Activated naive CD4-positive, alpha-beta T cell treated with anti-CD3 and anti-CD28 coated beads for 36 hours (primary cell): Measurements from ENCODE around the gene BCAP31. TPM values are rescaled to one million over a fixed set of nuclear protein-coding genes. Genes with fewer than 3 reads are reported as not detected.
"Not testable (repeated sequence)": the region's sequence is repeated elsewhere in the genome, so short reads cannot be mapped to it uniquely, and the experiment has no call there.

ENCODE experiments used
- CTCF ChIA-PET: fragments of 350-600 bp; sonication (Branson Sonifier 250); formaldehyde crosslinking; loops from one replicate; lab custom pipeline; 2021; ENCODE audit warnings: antibody characterized with exemption; lab: Charles Lee
- DNase-seq: peaks from one replicate; pipeline ENCODE4 v3.0.0-alpha.2; 2020
- H3K27ac Mint-ChIP-seq: one replicate; pipeline ENCODE4 v1.8.0; 2021; ENCODE audit warnings: mild to moderate bottlenecking, mixed read lengths
- H3K27me3 Mint-ChIP-seq: one replicate; pipeline ENCODE4 v1.8.0; 2021; ENCODE audit warnings: low read depth, mixed read lengths
- H3K36me3 Mint-ChIP-seq: one replicate; pipeline ENCODE4 v1.8.0; 2021; ENCODE audit warnings: low read depth, mixed read lengths
- H3K4me1 Mint-ChIP-seq: one replicate; pipeline ENCODE4 v1.8.0; 2021; ENCODE audit warnings: low read depth, mixed read lengths
- H3K4me3 Mint-ChIP-seq: one replicate; pipeline ENCODE4 v1.8.0; 2021; ENCODE audit warnings: mild to moderate bottlenecking, moderate library complexity, mixed read lengths
- H3K9me3 Mint-ChIP-seq: one replicate; pipeline ENCODE4 v1.8.0; 2021; ENCODE audit warnings: mixed read lengths
- intact Hi-C: fragments of 100-400 bp; cut with micrococcal nuclease; formaldehyde crosslinking; loops from one replicate; pipeline ENCODE4 v1.15.1; 2023
- total RNA-seq, 2 experiments: library from RNA; stranded (reverse); gene quantifications; one replicate each; pipeline ENCODE4 v1.2.3, GENCODE V29; 2021

BCAP31 gene
- total RNA-seq, 2 experiments from 2014 or later, result 69.5 to 71.2 TPM

- Mint-ChIP-seq H3K4me1 (no peaks in the 10 kb centered on the region), H3K9me3 (no peaks in the 10 kb centered on the region), H3K27me3 (peaks cover 4% of the 10 kb centered on the region), H3K27ac (no peak overlapping the region), H3K4me3 (no peak overlapping the region), H3K36me3 (no peaks in the 10 kb centered on the region)
- DNase-seq, result no peak
- intact Hi-C loops, result loop anchor here (2.0 kb wide), 1 partner anchor 69 kb away; no protein-coding TSS in a partner anchor
- CTCF ChIA-PET, result interaction anchor here (0.9 to 2.5 kb wide), 6 partner anchors 10 to 261 kb away, joined by 3 to 6 read pairs (median 3); no protein-coding TSS in a partner anchor
Measured at GRCh38 chrX:153685751-153686696, 38.2 kb downstream of the BCAP31 start.

GRCh38 chrX:153685156-153685536 lies 39.0 kb downstream of the BCAP31 start:
- Mint-ChIP-seq H3K9me3 (no peaks in the 10 kb centered on the region), H3K4me1 (no peaks in the 10 kb centered on the region), H3K27ac (no peak overlapping the region), H3K36me3 (no peaks in the 10 kb centered on the region), H3K4me3 (no peak overlapping the region), H3K27me3 (peaks cover 2% of the 10 kb centered on the region)
- CTCF ChIA-PET, result interaction anchor here (1.1 to 2.5 kb wide), 2 partner anchors 17 to 23 kb away, joined by 3 to 6 read pairs; no protein-coding TSS in a partner anchor
- intact Hi-C loops, result no loop called here
- no peak for DNase-seq

DNA sequence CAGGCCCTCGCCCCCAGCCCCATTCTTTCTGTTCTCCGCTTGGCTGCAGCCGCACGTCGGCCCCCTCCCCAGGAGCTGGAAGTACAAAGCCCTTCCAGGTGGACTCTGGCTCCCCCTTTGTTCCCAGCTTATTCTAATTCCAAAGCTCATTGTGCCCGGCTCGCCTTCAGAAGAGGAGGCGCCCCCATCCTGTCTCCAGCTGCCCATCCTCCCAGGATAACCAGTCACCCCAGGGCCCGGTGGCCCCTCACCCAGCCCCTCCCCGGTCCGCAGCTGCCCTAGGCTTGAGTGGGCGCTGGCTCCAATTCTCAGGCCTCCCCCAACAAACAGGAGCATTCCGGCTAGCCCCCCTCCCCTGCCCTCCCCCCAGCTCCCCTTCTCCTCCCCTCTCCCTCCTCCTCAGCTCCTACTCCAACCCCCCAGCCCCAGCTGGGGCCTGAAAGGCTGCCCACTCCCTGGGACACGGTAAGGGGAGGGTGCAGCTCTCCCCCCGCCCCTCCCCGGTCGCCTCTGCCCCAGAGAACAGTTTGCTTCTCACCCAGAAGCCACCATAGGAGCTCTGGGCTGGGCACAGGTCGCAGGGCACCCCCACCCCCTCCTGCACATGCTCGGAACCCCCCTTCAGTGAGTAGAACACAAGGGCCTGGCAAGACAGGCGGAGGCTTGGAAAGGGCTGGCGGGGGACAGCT lies 39.6 kb downstream of the BCAP31 start:
- Mint-ChIP-seq H3K27me3 (peaks cover 2% of the 10 kb centered on the region), H3K27ac (no peak overlapping the region), H3K9me3 (no peaks in the 10 kb centered on the region), H3K4me3 (no peak overlapping the region), H3K36me3 (no peaks in the 10 kb centered on the region), H3K4me1 (no peaks in the 10 kb centered on the region)
- CTCF ChIA-PET, result interaction anchor here (1.1 to 2.5 kb wide), 2 partner anchors 17 to 23 kb away, joined by 3 to 6 read pairs; no protein-coding TSS in a partner anchor
- no peak for DNase-seq
- intact Hi-C loops, result no loop called here

DNA sequence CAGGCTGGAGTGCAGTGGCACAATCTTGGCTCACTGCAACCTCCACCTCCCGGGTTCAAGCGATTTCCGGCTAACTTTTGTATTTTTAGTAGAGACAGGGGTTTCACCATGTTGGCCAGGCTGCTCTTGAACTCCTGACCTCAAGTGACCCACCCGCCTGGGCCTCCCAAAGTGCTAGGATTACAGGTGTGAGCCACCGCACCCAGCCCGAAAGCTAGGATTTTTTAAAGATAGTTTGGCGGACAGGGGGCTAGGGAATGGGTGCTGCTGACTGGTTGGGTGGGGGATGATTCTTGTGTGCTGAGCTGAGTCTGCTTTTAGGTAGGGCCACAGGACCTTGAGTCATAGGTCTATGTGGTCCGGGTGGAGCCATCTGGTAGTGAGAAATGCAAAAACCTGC lies 40.7 kb downstream of the BCAP31 start:
- CTCF ChIA-PET, result interaction anchor here (0.7 to 2.5 kb wide), 2 partner anchors 16 to 741 kb away, joined by 3 to 6 read pairs; no protein-coding TSS in a partner anchor
- H3K27ac Mint-ChIP-seq, H3K4me1 Mint-ChIP-seq, H3K27me3 Mint-ChIP-seq, intact Hi-C loops, DNase-seq, H3K4me3 Mint-ChIP-seq, H3K9me3 Mint-ChIP-seq, H3K36me3 Mint-ChIP-seq: not testable (repeated sequence)

GRCh38 chrX:153681175-153681574 lies 43.0 kb downstream of the BCAP31 start:
- CTCF ChIA-PET, result no interaction called here
- intact Hi-C loops, result no loop called here
- Mint-ChIP-seq H3K36me3 (no peaks in the 10 kb centered on the region), H3K9me3 (no peaks in the 10 kb centered on the region), H3K4me3 (no peak overlapping the region), H3K4me1 (no peaks in the 10 kb centered on the region), H3K27ac (no peak overlapping the region), H3K27me3 (no peaks in the 10 kb centered on the region)
- DNase-seq, result no peak

GRCh38 chrX:153674219-153674851 lies 49.9 kb downstream of the BCAP31 start:
- no peaks in the 10 kb centered on the region for H3K9me3 Mint-ChIP-seq
- no peaks in the 10 kb centered on the region for H3K36me3 Mint-ChIP-seq
- H3K27ac Mint-ChIP-seq, result no peak overlapping the region
- intact Hi-C loops, result no loop called here
- H3K27me3 Mint-ChIP-seq, result peaks cover 12% of the 10 kb centered on the region
- peaks cover 4% of the 10 kb centered on the region for H3K4me1 Mint-ChIP-seq
- CTCF ChIA-PET, result no interaction called here
- no peak for DNase-seq
- peak overlapping the region; percentile 2 for H3K4me3 Mint-ChIP-seq

GRCh38 chrX:153673428-153674218 lies 50.6 kb downstream of the BCAP31 start, which contains the start of gene PNCK:
PNCK (minus strand) TSS chrX:153673813; CDS start chrX:153673076, 737 bp downstream.
- Mint-ChIP-seq H3K27me3 (peaks cover 12% of the 10 kb centered on the region), H3K36me3 (no peaks in the 10 kb centered on the region), H3K27ac (no peak within 1 kb of the TSS), H3K9me3 (no peaks in the 10 kb centered on the region), H3K4me1 (peaks cover 4% of the 10 kb centered on the region), H3K4me3 (peak within 1 kb of the TSS; percentile 2)
- CTCF ChIA-PET, result no interaction called here
- intact Hi-C loops, result no loop called here
- DNase-seq, result no peak

- intact Hi-C loops, result no loop called here
- H3K27ac Mint-ChIP-seq, result no peak overlapping the region
- no peaks in the 10 kb centered on the region for H3K36me3 Mint-ChIP-seq
- H3K4me1 Mint-ChIP-seq, result peaks cover 6% of the 10 kb centered on the region
- no peak overlapping the region for H3K4me3 Mint-ChIP-seq
- CTCF ChIA-PET, result no interaction called here
- H3K9me3 Mint-ChIP-seq, result no peaks in the 10 kb centered on the region
- H3K27me3 Mint-ChIP-seq, result peaks cover 12% of the 10 kb centered on the region
- DNase-seq, result no peak
Measured at GRCh38 chrX:153672531-153673427, 51.4 kb downstream of the BCAP31 start.

- Mint-ChIP-seq H3K27ac (no peak overlapping the region), H3K36me3 (no peaks in the 10 kb centered on the region), H3K9me3 (no peaks in the 10 kb centered on the region), H3K27me3 (peaks cover 14% of the 10 kb centered on the region), H3K4me1 (peaks cover 10% of the 10 kb centered on the region), H3K4me3 (no peak overlapping the region)
- intact Hi-C loops, result no loop called here
- CTCF ChIA-PET, result no interaction called here
- no peak for DNase-seq
Measured at GRCh38 chrX:153671589-153672530, 52.3 kb downstream of the BCAP31 start.
